Measurements from ENCODE around the gene SLCO2A1.

- TF ChIP-seq CTCF (IDR thresholded peaks at IDR 0.05) (no peak), POLR2A (IDR thresholded peaks at IDR 0.05) (no peak)
These were observed 6.6 kb upstream of the SLCO2A1 start for GRCh38 chr3:134036291-134036690.

All from body of pancreas (tissue), 4 donors.